Measurements from ENCODE around the gene LTBP4.
"Not testable (repeated sequence)": the region's sequence is repeated elsewhere in the genome, so short reads cannot be mapped to it uniquely, and the experiment has no call there.

LTBP4 gene, protein sequence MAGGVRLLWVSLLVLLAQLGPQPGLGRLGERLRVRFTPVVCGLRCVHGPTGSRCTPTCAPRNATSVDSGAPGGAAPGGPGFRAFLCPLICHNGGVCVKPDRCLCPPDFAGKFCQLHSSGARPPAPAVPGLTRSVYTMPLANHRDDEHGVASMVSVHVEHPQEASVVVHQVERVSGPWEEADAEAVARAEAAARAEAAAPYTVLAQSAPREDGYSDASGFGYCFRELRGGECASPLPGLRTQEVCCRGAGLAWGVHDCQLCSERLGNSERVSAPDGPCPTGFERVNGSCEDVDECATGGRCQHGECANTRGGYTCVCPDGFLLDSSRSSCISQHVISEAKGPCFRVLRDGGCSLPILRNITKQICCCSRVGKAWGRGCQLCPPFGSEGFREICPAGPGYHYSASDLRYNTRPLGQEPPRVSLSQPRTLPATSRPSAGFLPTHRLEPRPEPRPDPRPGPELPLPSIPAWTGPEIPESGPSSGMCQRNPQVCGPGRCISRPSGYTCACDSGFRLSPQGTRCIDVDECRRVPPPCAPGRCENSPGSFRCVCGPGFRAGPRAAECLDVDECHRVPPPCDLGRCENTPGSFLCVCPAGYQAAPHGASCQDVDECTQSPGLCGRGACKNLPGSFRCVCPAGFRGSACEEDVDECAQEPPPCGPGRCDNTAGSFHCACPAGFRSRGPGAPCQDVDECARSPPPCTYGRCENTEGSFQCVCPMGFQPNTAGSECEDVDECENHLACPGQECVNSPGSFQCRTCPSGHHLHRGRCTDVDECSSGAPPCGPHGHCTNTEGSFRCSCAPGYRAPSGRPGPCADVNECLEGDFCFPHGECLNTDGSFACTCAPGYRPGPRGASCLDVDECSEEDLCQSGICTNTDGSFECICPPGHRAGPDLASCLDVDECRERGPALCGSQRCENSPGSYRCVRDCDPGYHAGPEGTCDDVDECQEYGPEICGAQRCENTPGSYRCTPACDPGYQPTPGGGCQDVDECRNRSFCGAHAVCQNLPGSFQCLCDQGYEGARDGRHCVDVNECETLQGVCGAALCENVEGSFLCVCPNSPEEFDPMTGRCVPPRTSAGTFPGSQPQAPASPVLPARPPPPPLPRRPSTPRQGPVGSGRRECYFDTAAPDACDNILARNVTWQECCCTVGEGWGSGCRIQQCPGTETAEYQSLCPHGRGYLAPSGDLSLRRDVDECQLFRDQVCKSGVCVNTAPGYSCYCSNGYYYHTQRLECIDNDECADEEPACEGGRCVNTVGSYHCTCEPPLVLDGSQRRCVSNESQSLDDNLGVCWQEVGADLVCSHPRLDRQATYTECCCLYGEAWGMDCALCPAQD (N-terminal part only)

DNA sequence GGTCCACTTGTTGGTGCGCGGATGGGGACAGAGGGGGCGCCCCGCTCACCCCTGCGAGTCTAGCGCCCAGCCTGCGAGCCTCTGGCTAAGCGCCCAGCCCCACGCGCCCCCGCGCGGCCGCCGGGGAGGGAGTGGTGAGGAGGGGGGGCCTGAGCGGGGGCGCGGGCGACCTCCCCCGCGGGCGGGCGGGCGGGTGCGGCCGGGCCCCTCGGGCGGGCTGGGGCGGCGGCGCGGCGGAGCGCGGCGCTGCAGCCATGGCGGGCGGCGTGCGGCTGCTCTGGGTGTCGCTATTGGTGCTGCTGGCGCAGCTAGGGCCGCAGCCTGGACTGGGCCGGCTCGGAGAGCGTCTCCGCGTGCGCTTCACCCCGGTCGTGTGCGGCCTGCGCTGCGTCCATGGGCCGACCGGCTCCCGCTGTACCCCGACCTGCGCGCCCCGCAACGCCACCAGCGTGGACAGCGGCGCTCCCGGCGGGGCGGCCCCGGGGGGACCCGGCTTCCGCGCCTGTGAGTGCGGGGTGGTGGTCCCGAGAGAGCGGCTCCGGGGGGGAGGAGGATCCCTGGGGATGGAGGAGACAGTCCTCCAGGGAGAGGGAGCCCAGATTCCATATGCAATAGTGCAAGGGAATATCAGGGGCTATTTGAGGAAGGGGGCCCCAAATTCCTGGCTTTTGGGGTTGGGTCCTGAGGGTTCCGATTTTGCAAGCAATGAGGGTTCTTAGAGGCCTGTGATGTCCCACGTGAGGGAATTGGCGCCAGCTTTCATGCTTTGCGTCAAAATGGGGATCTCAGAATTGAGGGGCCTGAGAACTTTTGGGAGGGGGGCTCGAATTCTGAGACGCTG, at the start of gene LTBP4:
Gene LTBP4 (plus strand): TSS at position 236 of the 841 bp plus-strand sequence. CDS start 19 bp downstream, at position 255.
- DNase-seq = peak in 2 of 3 experiments; percentile 31 to 45

DNA sequence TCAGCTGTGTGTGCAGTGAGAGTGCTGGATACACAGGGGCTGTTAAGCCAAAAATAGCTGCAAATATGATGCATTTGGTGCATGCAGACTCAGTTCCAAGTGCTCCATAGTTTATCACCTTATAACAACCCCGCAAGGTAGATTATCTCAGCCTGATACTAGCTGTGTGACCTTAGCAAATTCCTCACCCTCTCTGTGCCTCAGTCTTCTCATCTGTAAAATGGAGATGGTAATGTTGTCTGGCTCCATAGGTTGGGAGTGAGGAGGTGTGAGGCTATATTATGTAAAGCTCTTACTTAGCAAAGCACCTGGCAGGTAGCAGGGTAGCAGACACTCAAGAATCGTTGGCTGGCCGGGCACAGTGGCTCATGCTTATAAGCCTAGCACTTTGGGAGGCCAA, 48.3 kb upstream of the LTBP4 start:
- no peak for DNase-seq

DNA sequence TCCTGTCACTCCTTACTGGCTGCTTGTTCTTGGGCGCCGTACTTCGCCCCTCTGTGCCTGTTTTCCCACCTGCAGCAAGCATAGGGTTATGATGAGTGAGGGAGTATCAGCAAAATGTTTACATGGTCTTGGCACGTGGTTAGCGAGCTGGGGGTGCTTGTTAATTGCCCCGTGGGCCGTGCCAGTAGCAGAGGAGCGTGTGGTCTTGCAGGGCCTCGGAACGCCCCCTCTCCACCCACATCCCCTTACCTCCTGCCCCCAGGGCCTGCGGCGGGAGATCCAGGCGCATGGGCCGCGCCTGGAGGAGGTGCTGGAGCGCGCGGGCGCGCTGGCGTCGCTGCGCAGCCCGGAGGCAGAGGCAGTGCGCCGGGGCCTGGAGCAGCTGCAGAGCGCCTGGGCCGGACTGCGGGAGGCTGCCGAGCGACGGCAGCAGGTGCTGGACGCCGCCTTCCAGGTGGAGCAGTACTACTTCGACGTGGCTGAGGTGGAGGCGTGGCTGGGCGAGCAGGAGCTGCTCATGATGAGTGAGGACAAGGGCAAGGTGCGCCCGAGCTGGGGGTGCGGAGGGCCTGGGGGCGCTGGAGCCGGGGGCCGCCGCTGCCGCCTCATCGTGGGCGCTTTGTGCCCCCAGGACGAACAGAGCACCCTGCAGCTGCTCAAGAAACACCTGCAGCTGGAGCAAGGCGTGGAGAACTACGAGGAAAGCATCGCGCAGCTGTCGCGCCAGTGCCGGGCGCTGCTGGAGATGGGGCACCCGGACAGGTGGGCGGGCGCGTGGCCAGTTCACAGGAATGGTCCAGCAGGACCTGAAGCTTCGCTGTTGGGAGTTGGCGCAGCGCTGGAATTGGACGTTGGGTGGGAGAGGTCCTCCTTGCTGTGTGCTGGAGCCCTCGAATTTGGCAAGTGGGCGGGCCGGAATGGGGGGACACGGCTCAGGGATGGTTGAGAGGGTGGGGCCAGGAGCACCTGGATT, 47.0 kb upstream of the LTBP4 start:
- peak in 2 of 3 experiments; percentile 56 to 57 for DNase-seq

DNA sequence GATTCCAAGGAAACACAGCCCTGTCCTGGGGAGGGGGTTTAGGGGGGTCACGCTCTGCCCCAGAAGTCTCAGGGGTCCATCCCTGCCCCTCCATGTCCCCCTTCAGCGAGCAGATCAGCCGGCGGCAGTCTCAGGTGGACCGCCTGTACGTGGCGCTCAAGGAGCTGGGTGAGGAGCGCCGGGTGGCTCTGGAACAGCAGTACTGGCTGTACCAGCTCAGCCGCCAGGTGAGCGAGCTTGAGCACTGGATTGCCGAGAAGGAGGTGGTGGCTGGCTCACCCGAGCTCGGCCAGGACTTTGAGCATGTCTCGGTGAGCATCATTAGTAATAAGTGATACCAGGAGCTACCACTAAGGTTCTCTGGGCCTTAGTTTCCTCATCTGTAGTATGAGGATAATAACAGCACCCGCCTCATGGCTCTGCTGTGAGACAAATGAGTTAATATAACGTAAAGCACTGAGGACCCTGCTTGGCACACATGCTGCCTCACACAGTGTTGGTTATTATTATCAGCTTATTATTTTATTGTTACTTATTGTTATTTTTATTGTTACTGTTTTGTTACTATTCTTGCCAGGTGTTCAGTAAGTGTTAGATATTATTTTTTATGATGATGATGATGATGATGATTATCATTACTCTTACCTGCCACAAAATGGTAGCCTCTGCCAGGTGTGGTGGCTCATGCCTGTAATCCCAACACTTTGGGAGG, 45.0 kb upstream of the LTBP4 start:
- DNase-seq = no peak

DNA sequence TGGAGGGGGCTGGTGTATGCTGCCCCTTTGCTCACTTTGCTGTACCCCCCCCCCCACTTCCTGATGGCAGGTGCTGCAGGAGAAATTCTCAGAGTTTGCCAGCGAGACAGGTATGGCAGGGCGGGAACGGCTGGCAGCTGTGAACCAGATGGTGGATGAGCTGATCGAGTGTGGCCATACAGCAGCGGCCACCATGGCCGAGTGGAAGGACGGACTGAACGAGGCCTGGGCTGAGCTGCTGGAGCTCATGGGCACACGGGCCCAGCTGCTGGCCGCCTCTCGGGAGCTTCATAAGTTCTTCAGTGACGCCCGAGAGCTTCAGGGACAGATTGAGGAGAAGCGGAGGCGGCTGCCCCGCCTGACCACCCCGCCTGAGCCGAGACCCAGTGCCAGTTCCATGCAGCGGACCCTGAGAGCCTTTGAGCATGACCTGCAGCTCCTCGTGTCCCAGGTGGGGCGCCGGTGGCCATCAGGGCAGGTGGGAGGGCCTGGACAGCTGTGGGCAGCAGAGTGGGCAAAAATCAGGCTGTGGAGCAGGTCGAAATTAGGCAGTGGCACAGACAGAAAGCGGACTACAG, 44.1 kb upstream of the LTBP4 start:
- DNase-seq = no peak

DNA sequence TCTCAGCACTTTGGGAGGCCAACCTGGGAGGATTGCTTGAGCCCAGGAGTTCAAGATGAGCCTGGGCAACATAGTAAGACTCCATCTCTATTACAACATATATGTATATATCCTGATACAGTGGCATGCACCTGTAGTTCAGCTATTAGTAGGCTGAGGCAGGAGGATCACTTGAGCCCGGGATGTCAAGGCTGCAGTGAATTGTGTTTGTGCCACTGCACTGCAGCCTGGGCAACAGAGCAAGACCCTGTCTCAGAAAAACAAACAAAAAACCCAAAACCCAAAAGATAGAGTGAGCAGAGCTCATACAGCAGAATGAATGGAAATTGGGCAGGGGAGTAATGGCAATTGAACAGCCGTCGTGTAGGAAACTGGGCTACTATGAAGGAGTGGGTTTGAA, 41.8 kb upstream of the LTBP4 start:
- no peak for DNase-seq

DNA sequence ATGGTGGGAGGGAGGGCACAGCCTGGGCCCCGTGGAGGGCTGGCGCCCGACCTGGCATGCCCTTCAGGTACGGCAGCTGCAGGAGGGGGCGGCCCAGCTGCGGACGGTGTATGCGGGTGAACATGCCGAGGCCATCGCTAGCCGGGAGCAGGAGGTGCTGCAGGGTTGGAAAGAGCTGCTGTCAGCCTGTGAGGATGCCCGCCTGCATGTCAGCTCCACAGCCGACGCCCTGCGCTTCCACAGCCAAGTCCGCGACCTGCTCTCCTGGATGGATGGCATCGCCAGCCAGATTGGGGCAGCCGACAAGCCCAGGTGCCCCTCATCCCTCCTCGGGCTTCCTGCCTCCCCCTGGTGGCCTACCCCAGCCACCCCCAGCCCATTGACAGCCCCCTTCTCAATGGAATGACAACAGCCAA, 41.1 kb upstream of the LTBP4 start:
- DNase-seq = no peak

DNA sequence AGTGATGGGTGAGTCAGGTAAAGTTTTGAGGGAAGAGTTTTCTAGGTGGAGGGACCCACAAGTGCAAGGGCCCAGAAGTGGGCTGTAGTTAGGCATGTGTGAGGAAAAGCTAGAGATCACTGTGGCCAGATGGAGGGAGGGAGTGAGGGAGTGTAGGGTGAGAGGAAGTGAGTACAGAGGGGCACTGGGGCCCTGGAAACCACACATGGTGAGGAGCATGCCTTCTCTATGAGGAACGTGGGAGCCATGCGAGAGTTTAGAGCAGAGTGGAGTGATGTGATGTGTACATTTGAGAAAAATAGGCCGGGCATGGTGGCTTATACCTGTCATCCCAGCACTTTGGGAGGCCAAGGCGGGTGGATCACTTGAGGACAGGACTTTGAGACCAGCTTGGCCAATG, 39.2 kb upstream of the LTBP4 start:
- no peak for DNase-seq

DNA sequence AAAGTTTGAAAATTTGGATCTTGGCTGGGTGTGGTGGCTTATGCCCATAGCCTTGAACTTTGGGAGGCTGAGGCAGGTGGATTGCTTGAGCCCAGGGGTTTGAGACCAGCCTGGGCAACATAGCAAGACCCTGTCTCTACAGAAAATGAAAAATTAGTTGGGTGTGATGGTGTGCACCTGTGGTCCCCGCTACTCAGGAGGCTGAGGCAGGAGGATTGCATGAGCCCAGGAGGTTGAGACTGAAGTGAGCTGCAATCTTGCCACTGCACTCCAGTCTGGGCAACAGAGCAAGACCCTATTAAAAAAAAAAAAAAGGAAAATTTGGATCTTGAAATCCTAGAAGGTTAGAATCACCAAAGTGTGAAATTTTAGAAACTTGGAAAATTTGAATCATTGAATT, 36.6 kb upstream of the LTBP4 start:
- DNase-seq = not testable (repeated sequence)

DNA sequence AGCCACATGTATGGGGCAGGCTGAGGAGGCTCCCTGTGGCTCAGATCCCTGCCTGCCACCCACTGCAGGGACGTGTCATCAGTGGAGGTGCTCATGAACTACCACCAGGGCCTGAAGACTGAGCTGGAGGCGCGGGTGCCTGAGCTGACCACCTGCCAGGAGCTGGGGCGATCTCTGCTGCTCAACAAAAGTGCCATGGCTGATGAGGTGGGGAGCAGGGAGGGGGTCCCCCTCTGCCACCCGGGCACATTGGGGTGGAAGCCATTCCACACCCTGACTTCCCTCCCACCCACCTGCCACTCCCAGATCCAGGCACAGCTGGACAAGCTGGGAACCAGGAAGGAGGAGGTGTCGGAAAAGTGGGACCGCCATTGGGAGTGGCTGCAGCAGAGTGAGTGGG, 35.8 kb upstream of the LTBP4 start:
- DNase-seq = no peak

DNA sequence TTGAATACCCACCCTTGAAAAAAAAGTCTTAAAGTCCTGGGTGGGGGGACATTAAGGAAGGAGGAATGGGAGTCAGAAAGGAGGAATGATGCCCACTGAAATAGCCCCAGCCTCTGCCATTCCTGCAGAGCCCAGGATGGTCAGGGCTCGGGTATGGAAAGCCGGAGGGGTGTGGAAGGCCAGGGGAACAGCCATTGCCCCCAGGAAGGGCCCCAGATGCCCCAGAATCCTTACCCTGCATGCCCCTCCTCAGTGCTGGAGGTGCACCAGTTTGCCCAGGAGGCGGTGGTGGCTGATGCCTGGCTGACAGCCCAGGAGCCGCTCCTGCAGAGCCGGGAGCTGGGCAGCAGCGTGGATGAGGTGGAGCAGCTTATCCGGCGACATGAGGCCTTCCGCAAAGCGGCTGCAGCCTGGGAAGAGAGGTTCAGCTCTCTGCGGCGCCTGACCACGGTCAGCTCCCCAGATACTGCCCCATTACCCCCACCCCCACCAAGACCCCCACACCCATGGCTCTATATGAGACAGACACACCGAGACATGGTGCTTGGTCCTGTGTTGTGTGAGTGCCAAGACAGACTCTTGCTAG, 35.2 kb upstream of the LTBP4 start:
- DNase-seq = no peak

DNA sequence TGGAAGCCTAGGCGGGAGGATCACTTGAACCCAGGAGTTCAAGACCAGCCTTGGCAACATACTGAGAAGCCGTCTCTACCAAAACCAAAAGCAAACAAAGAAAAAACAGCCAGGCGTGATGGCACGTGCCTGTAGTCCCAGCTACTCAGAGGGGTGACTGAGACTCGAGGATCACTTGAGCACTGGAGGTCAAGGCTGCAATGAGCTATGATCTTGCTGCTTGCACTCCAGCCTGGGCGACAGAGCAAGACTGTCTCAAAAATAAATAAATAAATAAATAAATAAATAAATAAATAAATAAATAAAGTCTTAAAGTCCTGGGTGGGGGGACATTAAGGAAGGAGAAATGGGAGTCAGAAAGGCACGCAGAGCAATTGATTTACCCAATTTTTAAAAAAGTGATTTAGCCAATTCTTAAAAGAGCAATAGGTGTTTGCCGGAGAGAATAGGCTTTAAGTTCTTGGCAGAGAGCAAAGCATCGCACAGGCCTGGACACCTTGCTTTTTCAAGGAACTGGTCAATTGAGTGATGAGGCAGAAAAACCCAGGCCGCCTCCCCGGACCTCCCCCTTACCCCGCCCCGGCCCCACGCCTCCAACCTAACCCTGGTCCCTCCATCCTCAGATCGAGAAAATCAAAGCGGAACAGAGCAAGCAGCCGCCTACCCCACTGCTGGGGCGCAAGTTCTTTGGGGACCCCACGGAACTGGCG, 34.0 kb upstream of the LTBP4 start:
- DNase-seq = no peak

DNA sequence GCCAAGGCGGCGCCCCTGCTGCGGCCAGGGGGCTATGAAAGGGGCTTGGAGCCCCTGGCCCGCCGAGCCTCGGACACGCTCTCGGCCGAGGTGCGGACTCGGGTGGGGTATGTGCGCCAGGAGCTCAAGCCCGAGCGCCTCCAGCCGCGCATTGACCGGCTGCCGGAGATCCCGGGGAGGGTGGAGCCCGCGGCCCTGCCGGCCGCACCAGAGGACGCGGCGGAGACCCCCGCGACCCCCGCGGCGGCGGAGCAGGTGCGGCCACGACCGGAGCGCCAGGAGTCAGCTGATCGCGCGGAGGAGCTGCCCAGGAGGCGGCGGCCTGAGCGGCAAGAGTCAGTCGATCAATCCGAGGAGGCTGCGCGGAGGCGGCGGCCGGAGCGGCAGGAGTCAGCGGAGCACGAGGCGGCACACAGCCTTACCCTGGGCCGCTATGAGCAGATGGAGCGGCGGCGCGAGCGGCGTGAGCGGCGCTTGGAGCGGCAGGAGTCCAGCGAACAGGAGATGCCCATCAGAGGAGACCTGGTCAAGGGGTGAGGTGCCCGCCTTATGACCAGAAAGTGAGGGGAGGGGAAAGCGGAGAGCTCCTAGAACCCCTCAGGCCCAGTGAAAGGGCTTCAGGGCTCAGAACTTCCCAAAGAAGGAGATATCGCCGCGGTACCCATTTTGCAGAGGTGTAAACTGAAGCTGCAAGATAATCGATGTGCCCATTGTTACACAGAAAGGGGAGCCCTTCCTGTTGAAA, 33.2 kb upstream of the LTBP4 start:
- no peak for DNase-seq

DNA sequence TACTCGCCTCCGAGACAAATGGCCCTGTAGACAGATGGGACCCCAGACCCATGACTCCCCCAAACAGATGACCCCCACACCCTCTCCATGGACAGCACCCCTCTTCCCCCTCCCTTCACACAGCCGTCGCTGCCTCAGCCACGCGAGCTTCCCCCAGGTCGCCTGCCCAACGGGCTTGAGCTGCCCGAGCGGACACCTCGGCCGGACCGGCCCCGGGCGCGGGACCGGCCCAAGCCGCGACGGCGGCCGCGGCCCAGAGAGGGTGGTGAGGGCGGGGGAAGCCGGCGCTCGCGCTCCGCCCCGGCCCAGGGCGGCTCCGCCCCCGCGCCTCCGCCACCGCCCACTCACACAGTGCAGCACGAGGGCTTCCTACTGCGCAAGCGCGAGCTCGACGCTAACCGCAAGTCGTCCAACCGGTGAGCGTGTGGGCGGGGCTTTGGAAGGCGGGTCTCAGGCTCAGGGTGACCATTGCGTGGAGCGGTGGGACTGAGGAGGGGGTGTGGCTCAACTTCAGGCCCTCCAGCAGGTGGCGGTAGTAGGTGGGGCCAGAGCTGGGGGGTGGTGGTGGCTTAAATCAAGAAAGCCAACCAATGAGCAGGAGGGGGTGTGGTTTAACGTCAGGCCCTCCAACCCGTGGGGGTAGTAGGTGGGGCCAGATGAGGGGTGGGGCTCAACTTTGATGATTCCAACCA, 30.7 kb upstream of the LTBP4 start:
- DNase-seq = peak; percentile 96 to 99 (median 99)

DNA sequence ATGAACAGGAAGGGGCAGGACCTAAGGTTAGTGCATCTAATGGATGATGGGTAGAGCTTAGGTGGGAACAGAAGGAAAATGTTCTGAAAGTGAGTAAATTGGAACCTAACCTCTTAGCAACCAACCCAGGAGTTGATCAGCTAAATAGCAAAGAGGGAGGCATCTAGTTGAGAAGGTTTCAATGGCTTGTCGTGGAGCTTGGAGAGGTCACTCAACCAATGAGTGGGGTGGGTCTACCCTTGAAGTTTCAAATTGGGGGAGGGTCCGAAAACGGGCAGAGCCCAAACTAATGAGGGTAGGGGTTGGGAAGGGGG, 30.2 kb upstream of the LTBP4 start:
- DNase-seq = no peak

DNA sequence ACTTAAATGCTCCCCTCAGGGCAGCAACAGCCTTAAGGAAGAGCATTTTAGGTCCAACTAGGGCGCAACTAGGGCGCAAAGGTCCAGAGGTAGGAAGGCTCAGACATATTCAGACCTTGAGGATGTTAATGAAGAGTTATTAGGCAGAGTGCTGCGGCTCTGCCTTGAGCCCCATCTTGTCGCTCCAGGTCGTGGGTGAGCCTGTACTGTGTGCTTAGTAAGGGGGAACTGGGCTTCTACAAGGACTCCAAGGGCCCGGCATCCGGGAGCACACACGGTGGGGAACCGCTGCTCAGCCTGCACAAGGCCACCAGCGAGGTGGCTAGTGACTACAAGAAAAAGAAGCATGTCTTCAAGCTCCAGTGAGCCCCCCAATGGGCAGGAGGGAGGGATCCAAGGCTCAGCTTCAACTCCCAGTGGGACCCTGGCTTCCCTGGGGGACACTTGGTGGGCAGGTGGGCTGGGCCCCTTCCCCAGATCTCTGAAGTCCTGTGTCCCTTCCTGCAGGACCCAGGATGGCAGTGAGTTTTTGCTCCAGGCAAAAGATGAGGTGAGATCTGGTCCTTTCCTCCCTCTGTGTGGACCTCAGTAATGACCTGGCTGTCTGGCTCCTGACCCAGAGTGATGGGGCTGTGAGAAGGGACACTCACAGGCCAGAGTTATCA, 29.2 kb upstream of the LTBP4 start:
- no peak for DNase-seq

DNA sequence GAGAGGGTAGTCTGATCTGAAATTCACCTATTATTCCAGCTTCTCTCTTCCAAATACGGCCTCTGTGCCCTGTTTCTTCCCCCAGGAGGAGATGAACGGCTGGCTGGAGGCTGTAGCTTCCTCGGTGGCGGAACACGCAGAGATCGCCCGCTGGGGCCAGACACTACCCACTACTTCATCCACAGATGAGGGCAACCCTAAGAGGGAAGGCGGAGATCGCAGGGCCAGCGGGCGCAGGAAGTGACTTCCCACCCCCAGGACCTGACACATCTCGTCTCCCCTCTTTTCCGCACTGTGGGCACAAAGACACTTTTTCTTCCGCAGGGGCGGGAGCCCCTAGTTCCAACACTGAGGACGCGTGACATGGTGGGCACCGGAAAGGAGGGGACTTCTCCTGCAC, 25.8 kb upstream of the LTBP4 start:
- DNase-seq = no peak
